Measurements from ENCODE around the gene PAFAH1B2.
"Not testable (repeated sequence)": the region's sequence is repeated elsewhere in the genome, so short reads cannot be mapped to it uniquely, and the experiment has no call there.

PAFAH1B2 gene

DNA sequence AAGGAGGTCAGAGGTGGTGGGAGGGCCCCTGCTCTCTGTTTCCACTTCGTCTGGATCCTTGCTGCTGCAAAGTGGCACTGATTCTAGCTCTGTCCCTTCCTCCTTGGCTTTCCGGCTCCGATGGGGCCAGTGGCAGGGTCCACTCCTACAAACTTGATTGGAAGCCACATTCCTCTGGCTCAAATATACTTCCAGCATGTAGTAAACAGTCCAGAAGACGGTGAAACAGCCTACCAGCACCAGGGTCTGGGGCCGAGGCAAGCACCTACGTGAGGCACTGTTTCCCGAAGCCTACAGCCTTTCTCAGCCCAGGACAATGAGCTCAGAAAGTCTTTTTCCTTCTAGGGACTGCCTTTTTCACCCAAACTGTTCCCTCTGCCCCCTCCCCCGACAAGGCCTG lies 62.0 kb downstream of the PAFAH1B2 start:
- FAIRE-seq = not testable (repeated sequence)

DNA sequence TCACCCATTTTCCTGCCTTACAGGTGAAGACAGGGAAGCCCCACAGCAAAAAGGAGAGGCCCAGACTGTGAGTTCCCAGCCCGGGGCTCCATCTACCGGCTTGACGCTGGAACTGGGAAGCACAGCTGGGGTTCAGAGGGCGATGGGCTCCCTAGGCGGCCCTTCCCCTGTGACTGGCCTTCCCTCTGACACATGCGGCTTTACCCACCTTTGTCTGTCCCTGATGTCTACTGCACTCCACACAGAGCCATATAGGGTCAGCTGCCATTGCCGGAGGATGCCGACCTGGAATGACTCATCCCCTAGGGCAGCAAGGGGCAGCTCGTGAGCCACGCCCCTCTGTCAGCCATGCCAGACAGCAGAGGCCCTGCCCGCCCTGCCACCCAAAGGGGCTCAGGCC lies 62.8 kb downstream of the PAFAH1B2 start:
- not testable (repeated sequence) for FAIRE-seq

DNA sequence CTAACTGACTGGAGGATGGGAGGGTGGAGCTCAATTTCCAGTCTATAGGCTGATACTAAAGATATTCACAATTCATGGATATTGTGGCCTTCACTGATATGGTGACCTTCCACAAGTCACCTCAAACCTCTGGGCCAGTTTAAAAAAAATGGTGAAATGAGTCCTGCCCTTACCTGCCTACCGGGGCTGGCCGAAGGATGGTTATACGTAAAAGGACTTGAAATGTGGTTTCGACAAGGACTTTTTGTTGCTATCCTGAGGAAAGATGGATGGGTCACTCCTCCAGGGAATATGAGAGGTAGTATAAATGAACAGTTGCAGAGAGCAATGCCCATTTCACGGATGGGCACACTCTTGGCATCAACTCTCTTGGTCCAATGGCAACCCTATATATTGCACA lies 63.4 kb downstream of the PAFAH1B2 start:
- FAIRE-seq = not testable (repeated sequence)

DNA sequence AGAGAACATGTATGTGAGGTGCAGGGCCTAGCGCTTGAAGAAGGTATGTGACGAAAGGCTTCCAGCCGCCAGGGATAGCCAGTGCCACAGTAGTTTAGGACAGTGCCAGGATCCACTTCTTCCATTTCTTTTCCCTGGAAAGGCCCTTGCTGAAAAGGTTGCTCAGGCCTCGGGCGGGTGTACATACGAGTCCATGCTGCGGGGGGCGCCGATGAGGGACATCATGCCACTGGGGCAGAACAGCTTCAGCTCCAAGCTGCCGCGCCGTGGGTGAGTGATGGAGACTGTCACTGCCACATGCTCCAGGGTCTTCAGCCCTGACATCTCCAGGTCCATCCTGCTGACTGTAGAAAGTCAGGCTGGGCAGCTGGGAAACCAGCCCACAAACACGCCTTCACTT lies 64.6 kb downstream of the PAFAH1B2 start:
- not testable (repeated sequence) for FAIRE-seq

DNA sequence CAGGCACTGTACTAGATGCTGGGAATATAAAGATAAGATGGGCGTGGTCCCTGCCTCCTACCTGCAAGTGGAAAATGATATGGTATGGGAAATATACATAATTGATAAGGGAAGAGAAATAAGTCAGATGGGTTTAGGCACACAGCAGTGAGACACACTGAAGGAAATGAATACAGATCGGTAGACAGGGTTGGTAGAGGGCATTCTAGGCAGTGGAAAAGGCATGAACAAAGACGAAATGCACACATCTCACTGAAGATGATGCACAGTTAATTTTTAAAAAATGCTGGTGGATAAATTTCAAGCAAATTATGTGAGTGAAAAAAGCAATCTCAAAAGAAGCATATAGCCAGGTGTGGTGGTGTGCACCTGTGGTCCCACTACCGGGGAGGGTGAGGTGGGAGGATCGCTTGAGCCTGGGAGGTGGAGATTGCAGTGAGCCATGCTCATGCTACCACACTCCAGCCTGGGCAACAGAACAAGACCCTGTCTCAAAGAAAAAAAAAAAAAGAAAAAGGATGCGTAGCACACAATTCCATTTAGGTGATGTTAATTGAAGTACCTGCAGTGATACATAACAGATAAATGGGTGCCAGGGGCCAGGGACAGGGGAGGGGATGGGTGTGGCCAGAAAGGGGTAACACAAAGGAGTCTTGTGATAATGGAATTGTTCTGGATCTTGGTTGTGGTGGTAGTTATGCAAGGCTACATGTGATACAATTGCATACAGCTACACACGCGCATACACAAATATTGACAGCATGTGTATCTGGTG lies 65.5 kb downstream of the PAFAH1B2 start:
- FAIRE-seq = not testable (repeated sequence)

DNA sequence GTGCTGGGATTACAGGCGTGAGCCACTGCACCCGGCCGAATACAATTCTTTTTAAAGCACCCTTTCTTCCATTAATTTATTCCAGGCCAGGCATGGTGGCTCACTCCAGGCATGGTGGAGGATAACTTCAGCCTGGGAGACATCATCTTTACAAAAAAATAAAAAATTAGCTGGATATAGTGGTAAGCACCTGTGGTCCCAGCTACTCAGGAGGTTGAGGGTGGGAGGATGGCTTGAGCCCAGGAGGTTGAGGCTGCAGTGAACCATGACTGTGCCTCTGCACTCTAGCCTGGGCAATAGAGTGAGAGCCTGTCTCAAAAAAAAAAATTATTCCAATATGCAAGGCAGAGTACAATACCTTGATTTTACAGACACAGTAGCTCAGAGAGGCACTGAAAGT lies 66.5 kb downstream of the PAFAH1B2 start:
- no peak for FAIRE-seq

DNA sequence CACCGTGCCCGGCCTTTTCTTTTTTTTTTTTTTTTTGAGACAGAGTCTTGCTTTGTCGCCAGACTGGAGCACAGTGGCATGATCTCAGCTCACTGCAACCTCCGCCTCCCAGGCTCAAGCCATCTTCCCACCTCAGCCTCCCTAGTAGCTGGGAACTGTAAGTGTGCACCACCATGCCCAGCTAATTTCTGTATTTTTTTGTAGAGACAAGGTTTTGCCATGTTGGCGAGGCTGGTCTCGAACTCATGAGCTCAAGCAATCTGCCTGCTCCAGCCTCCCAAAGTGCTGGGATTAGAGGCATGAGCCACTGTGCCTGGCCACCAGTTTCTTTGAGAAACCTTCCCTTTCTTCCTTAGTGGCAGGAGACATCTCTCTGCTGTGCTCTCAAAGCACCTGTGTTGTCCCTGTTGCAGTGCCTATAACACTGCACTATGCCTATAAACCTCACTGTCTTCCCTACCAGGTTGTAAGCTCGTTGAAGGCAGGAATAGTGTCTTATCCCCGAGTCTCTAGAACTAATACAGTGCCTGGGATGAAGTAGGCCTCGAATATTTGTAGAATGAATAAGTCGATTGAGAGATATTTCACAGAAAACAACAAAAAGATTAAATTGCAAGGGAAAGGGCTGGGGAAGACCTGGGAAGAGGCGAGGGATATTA lies 68.7 kb downstream of the PAFAH1B2 start:
- no peak for FAIRE-seq

DNA sequence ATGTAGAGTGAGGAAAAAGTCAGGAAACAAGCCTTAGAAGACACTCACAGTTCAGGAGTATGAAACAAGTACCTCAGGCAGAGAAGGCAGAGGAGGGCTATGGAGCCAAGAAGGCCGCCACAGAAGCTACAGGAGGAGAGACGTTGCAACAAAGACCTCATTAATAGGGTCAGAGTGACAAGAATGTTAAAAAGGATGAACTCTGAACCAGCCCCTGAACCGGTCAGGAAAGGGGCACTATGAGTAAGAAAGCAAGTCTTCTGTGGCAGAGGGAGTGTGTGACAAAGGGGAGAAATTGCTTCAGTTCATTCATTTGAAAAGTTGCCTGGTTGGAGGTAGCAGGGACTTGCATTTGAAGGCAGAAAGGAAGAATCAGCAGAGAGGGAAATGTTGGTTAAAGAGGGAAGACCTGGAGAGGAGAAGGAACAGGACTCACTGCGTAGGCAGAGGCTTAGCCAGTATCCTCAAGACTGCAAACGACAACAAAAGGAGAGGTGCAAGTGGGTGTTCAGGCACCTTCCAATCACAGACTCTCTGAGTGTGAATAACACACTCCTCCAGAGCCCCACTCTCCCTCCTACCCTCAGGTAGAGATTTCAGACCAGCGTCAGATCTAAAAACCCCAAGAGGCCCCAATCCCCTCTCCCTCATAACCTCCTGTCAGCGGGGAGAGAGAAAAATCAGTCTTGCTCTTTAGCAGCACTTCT lies 70.5 kb downstream of the PAFAH1B2 start:
- FAIRE-seq = no peak

DNA sequence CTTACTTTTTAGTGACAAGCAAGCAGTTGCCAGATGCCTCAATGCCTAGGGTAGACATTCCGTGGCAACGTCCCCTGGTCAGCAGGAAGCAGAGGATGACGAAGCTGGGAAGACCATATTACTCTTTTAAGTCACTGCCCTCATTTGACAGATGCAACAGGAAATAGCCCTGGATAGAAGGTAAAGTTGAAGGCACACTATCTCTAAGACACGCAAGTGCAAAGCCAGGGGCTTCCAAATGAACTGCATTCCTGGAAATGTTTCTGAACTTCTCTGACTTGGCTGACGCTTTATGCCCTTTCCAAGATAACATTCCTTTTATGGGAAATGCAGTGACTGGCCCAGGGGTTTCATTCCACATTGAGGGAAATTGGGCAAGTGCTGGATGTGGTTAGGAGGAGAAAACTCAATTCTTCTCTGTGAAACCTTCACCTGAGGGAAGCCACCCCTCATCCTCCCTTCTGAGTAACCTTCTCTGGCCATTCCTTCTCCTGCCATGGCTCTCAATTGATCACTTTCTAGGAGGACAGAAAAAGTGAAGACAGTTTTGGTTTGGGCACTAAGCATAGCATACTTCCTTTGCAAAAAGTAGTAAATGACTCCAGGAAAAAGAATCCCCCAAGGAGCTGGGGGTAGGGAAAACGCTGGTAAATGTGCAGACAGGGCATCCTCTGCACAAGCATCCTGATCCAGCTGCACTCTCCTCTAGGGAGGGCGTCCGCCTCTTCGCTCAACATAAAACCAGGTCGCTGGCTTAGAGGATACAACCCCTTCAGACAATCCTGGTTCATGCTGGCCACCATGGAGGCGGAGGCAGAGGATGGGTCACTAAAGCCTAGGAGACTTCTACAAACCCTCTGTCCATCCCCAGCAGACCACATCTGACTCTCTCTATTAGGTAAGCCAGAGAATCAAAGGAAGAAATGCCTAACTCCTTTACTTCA lies 73.3 kb downstream of the PAFAH1B2 start:
- no peak for FAIRE-seq

DNA sequence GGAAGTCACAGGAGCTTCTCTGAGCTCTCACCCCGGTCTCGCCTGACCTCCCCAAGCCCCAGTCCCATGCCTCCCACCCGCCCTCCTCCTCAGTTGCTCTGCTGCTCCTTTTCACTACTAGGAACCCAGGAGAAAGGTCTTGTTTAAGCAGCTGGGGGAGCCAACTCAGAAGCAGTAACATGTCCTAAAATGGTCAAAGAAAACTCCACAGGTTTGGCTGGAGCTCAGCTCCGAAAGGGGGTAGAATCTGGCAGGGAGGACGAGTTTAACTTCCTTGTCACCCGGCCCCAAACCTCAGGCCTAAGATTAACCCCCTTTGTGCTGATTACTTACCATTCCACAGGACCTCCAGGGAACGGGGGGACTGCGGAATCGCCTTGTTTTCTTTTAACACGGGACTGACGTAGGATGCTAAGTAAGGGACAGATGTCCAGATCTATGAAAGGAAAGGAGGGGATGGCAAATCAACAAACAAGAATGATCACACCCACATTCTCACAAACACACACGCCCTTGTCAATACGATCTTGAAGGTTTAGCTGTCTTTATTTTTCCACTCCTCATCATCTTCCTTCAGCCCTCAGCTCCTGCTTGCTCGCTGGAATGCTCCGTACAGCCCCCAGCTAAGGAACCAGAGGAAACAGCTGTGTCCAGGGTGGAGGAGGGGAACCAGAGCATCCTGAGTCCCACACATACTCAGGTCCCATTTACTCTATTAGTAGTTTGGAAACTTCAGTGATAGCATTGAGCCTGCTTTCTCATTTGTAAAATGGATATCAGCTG lies 74.2 kb downstream of the PAFAH1B2 start:
- no peak for FAIRE-seq

DNA sequence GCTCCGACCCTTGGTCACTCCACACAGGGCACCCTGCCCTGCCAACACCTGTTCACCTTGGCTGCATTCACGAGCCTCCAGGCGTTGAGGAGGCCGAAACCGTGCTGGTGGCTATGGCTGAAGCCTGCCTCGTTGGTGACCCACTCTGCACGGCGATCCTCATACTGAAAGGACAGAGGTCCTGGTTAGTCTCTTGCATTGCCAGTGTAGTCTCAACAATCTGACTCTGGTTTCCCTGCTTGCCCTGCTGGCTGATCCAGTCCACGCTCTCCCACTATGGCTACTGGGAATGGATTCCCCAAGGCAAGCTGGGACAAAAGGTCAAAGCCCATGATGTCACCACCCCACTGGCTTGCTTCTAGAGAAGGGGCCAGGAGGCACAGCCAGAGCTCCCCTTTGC lies 74.9 kb downstream of the PAFAH1B2 start:
- FAIRE-seq = no peak

DNA sequence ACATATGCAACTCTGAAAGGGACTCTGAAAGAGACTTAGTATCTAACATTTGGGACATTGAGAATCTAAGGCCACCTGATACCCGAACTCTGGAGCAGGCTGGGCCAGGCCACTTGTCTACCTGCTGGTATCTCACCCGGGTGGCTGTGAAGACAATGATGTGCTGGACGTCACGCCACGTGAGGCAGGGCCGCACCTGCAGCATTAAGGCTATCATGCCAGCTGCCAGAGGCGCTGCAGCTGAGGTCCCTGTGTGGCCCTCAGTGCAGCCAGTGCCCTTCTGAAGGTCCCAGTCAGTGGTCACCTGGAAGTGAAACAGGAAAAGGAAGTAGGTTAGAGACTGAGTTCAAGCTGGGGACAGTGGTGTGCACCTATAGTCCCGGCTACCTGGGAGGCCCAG lies 75.4 kb downstream of the PAFAH1B2 start:
- no peak for FAIRE-seq

DNA sequence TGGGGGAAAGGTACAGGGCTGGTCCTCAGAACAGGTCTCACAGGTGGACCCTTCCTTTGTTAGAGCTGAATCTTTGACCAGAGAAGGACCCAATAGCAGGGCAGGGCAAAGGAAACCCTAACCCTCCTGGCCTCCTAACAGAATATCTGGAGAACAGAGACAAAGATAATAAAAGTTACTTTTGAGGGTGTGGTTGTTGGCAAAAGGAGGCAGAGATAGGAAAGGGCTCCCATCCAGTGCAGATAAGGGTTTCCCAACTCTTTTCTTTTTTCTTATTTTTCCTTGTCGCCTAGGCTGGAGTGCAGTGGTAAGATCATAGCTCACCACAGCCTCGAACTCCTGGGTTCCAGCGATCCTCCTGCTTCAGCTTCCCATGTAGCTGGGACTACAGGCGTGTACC lies 75.9 kb downstream of the PAFAH1B2 start:
- FAIRE-seq = no peak

DNA sequence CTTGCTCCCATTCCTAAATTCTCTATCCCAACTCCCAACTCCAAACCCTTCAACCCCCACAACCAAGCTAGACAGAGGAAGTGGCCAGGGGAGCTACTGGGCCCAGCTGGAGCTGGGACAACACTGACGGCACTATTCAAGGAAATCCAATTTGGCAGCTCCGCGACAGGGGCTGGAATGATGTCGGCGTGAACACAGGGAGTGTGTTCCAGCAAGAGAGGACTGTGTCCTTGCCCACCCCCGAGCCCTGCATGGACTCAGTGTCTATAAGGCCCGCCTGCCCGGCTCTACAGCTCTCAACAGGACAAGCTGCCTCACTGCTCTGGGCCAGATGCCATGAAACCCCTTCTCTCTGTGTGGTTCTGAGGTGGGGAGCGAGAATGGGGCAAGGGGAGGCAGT lies 76.5 kb downstream of the PAFAH1B2 start:
- FAIRE-seq = no peak

DNA sequence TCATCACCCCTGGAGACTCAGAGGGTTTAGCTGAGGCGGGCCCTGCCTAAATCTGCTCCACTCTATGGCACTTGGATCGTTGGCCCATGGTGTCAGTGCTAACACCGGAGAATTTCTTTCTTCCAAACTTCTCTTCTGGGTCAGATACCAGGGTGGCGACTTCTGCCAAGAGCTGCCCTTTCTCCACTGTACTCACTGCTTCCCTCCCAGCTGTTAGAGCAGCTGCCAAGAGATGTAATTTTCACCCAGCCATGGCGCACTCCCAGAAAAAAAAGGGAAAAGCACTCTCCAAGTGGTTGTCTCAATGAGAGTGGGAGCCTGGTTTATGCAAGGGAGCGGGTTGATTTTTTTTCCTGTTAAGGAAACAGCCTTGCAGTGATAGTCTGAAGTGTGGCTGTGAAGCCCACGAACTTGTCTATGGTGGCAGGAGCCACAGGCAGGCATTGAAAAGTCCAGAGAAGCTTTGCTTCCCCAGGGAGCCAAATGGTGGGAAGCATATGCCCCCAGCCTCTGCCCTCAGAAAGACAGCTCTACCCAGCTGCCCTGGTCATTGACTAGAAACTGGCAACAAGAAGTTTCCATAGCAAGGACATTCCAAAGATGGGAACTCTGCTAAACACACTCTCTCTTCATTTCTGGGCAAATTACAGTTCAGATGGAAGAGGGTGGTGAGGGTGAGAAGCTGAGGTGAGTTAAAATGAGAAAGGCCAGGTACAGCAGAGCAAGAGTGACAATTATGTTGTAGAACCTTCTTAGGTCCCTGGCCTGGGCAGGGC lies 77.1 kb downstream of the PAFAH1B2 start:
- no peak for FAIRE-seq

DNA sequence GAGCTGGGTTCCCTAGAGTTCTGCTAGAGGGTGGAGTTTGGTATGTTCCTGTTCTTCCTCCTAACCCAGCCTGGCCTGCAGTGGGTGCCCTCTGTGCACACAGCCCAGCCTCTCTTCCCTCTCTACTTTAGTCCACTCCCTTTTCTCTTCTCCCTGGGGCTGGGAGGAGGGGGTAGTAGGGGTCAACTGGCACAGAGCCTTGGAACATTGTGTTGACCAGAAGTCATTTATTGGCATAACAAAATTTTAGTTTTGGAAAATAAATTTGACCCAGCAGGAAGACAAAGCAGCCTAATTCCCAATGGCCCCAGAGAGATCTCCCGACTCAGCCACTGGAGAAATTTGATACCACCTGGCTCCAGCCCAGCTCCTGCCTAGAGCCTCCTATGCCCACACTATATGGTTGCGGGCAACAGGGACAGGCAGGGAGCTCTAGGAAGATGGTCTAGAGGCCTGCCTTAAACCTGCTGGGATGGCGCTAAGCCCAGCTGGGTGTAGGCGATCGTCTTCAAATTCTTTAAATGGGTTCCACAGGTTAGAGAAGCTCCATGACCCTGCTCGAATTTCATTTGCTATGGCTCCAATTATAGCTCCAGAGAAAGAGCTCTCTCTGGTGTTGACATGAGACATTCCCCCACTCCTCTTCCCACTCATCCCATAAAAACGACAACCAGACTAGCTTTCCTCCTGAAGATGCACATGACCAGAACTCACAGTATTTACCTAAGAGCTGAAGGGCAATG lies 77.9 kb downstream of the PAFAH1B2 start:
- FAIRE-seq = no peak

DNA sequence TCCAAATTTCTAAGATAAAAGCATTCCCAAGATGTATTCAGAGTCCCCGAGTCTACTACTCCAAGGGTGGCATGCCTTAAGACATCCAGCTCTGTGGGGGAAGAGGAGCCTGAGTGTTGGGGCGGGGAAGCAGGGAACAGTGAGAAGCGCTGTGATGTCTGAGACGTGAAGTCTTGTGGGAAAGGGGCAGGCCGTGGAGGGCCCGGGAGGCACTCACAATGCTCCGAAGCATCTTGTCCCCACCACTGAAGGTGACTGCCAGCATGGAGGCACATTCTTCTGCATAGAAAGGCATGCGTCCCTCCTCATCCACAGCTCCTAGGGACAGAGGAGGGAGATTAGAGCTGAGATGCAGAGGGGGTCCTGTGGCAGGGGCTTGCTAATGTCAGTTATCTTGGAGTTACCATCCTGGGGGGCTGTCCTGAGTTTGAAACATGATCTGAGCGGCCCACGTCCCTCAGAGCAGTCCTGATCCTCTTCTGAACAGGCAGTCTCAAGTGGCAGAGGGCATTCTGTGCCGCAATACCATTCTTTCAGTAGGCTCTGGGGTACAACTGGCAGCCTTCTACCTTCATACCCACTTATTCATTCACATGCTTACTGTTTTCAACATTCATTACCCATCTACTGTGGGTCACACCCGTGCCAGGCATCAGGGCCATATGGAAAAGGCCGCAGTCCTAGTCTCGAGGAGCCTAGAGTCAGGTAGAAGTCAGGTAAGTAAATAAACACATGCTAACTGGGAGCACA lies 79.1 kb downstream of the PAFAH1B2 start:
- no peak for FAIRE-seq

DNA sequence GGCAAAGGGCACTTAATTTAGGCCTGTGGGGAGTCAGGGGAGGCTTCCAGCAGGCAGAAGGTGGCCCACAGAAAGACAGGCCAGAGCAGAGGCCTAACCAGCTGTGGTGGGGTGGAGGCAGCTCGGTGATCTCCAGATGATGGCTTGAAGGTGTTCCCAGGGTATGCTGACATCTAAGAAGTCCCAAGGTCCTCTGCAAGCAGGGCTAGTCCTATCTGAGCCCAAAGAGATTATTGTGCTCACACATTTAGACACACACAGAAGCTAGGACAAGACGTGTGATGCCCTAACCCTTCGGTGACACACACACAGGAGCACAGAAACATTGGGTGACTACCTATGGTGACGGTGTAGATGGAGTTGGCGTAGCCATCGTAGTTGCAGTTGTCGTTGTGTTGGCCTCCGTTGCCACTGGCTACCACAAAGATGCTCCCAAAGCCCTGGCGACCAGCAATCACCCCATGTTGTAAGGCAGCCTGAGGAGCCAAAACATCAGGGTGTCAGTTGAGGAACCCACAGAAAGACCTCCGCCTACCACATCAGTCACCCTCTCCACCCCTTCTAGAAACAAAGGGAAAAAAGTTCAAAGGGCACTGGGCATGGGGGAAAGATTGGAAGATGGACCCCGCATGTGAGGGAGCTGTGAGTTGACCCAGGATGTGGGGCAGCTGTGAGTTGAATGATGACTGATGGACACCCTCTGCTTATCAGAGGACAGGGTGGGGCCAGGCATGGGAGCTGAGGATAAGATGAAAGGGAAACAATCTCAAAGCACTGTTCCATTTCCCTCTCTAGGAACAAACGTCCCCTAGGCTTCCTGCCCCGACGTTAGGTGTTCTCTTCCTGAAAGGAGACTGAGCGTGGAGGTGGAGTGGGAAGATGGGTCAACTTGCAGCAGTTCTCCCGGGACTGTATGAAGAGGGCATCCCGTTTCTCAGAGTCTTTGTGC lies 79.9 kb downstream of the PAFAH1B2 start:
- FAIRE-seq = no peak

All from G401.6 (cell line).